Measurements from ENCODE around the gene NHLH2.

GRCh38 chr1:115791816-115792215 lies 49.1 kb downstream of the NHLH2 start:
- TF ChIP-seq CTCF (IDR thresholded peaks at IDR 0.05) (no peak), POLR2A (IDR thresholded peaks at IDR 0.05) (no peak)

Measured in heart left ventricle (tissue), 13 donors.